Measurements from ENCODE around the gene FBXL5.

GRCh38 chr4:15674926-15675325 lies 19.8 kb upstream of the FBXL5 start:
- no peak for TF ChIP-seq CTCF (IDR thresholded peaks at IDR 0.05; ENCODE audit: insufficient read depth, low read length, poor library complexity, severe bottlenecking)
- TF ChIP-seq EZH2phosphoT487 (conservative IDR thresholded peaks at IDR 0.05; ENCODE audit: low read length), result no peak
